HepG2 (cell line): Measurements from ENCODE around the gene ATR. TPM values are rescaled to one million over a fixed set of nuclear protein-coding genes. Genes with fewer than 3 reads are reported as not detected.
A peak's percentile ranks its signal among the peaks of the same experiment; 100 is the strongest.

Source experiments
- ATF7 ChIP-seq, 2 experiments: fragments of 450-650 bp in 1 of 2; sonication (generic) in 1 of 2; formaldehyde crosslinking in 1 of 2; IDR thresholded peaks; 2 replicates each; pipeline versions ENCODE4 v1.4.0 to v1.6.1; 2016 to 2020; ENCODE audit warnings: antibody characterized with exemption in 1 of 2, mild to moderate bottlenecking in 1 of 2, missing genetic modification reagents in 1 of 2
- BCL3 ChIP-seq: sonication (generic); formaldehyde crosslinking; IDR thresholded peaks from 2 replicates; pipeline ENCODE4 v1.5.1; 2020; ENCODE audit warnings: mild to moderate bottlenecking, missing genetic modification reagents, moderate library complexity
- BCLAF1 ChIP-seq: fragments of 450-650 bp; IDR thresholded peaks from 2 replicates; pipeline ENCODE4 v1.6.1; 2017; ENCODE audit warnings: mild to moderate bottlenecking
- CEBPB ChIP-seq: IDR thresholded peaks from 2 replicates; pipeline ENCODE4 v1.6.1; 2011; ENCODE audit warnings: low read depth, low read length, improper control_type of control experiment, borderline replicate concordance
- NCOA1 ChIP-seq: sonication (generic); formaldehyde crosslinking; IDR thresholded peaks from 2 replicates; pipeline ENCODE4 v1.9.0; 2021; ENCODE audit warnings: missing genetic modification reagents
- PLSCR1 ChIP-seq: sonication (generic); formaldehyde crosslinking; IDR thresholded peaks from 2 replicates; pipeline ENCODE4 v1.5.0; 2020; ENCODE audit warnings: missing genetic modification reagents, mild to moderate bottlenecking, borderline replicate concordance
- PPARG ChIP-seq: conservative IDR thresholded peaks from 2 replicates; pipeline ENCODE4 v1.6.1; 2016; ENCODE audit warnings: missing biosample characterization, missing genetic modification reagents
- SOX5 ChIP-seq: IDR thresholded peaks from 2 replicates; pipeline ENCODE4 v1.6.1; 2016; ENCODE audit warnings: borderline replicate concordance
- SP5 ChIP-seq: IDR thresholded peaks from 2 replicates; pipeline ENCODE4 v1.6.1; 2016; ENCODE audit warnings: low read depth, borderline replicate concordance
- SUZ12 ChIP-seq: fragments of 150-350 bp; IDR thresholded peaks from 2 replicates; pipeline ENCODE4 v1.6.1; 2014; ENCODE audit warnings: low read depth, low read length
- YEATS4 ChIP-seq: sonication (generic); formaldehyde crosslinking; IDR thresholded peaks from 2 replicates; pipeline ENCODE4 v1.4.0; 2020; ENCODE audit warnings: missing genetic modification reagents, borderline replicate concordance
- ZNF580 ChIP-seq: IDR thresholded peaks from 2 replicates; pipeline ENCODE4 v1.6.1; 2016; ENCODE audit warnings: low read depth, borderline replicate concordance
- ZNF615 ChIP-seq: sonication (generic); formaldehyde crosslinking; IDR thresholded peaks from 2 replicates; pipeline ENCODE4 v1.5.0; 2020; ENCODE audit warnings: mild to moderate bottlenecking, missing genetic modification reagents, borderline replicate concordance
- ZNF839 ChIP-seq: sonication (generic); formaldehyde crosslinking; IDR thresholded peaks from 2 replicates; pipeline ENCODE4 v1.4.0; 2020; ENCODE audit warnings: missing genetic modification reagents, mild to moderate bottlenecking, borderline replicate concordance
- ZSCAN9 ChIP-seq: IDR thresholded peaks from 2 replicates; pipeline ENCODE4 v1.6.1; 2016; ENCODE audit warnings: borderline replicate concordance
- polyA plus RNA-seq, 8 experiments: library from polyadenylated mRNA; depleted of rRNA in 3 of 8; stranded (reverse) in 7 of 8; unstranded in 1 of 8; fragments of >200 nt; fragmentation: Illumina TruSeq in 4 of 8; extraction: Trizol in 4 of 8; gene quantifications; 2 replicates each; pipeline versions ENCODE4 v1.2.1 to v1.2.3, GENCODE V29; 2011 to 2016; ENCODE audit warnings: low read depth in 4 of 8, missing spikeins in 1 of 8, mixed read lengths in 1 of 8; ENCODE audit not compliant: insufficient read depth in 1 of 8
- total RNA-seq, 5 experiments: library from RNA; depleted of rRNA; stranded (reverse); fragments of >200 nt; fragmentation: Illumina TruSeq; extraction: Trizol; gene quantifications; 2 replicates each; pipeline ENCODE4 v1.2.3, GENCODE V29; 2016; ENCODE audit warnings: low read depth in 1 of 5
- TF ChIP-seq, protein P1 (sequence below): sonication (generic); formaldehyde crosslinking; IDR thresholded peaks from 2 replicates; pipeline ENCODE4 v1.4.0; 2020; ENCODE audit warnings: missing genetic modification reagents; ENCODE audit errors: not compliant biosample characterization
- TF ChIP-seq, protein P2 (sequence below): sonication (generic); formaldehyde crosslinking; IDR thresholded peaks from 2 replicates; pipeline ENCODE4 v1.4.0; 2020; ENCODE audit warnings: missing genetic modification reagents
- TF ChIP-seq, protein P3 (sequence below): sonication (generic); formaldehyde crosslinking; IDR thresholded peaks from 2 replicates; pipeline ENCODE4 v1.4.0; 2020; ENCODE audit warnings: missing genetic modification reagents
- TF ChIP-seq, protein P4 (sequence below): IDR thresholded peaks from 2 replicates; pipeline ENCODE4 v1.6.1; 2016; ENCODE audit warnings: mild to moderate bottlenecking

The ATR gene
- total and polyA plus RNA-seq, 2 of the 13 experiments (the other 11 are each of a cell fraction or from before 2014, with no cell fraction given): 6.6 to 17.0 TPM

DNA sequence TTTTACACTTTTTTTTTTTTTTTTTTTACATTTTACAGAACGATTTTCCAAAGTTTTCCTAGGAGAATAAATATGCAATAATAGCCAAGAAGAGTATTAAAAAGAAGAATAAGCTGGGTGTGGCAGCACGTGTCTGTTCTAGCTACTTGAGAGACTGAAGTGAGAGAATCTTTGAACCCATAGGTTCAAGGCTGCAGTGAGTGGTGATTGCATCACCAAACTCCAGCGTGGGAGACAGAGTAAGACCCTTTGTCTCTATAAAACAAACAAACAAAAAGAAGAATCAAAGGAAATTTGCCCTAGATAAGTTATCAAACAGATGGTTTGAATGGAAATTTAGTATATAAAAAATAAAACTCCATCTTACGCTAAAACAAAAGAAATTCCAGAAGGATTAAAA lies 144.0 kb downstream of the ATR start (continued):
- TF ChIP-seq BCL3 (CRISPR knock-in tag) (no peak), PPARG (CRISPR knock-in tag) (no peak), ZSCAN9 (CRISPR knock-in tag) (no peak), BCLAF1 (no peak), SOX5 (CRISPR knock-in tag) (peak; percentile 67; the same call in 1 of the 2 replicates), ZNF615 (CRISPR knock-in tag) (no peak), ZNF580 (no peak), ZNF839 (CRISPR knock-in tag) (no peak), ATF7 (IDR thresholded peaks at IDR 0.05) (peak; percentile 14; the same call in 1 of the 2 replicates), ATF7 (CRISPR knock-in tag; IDR thresholded peaks at IDR 0.05) (no peak), PLSCR1 (no peak), CEBPB (peak; percentile 83), YEATS4 (CRISPR knock-in tag) (no peak), NCOA1 (no peak), SP5 (CRISPR knock-in tag) (no peak), SUZ12 (no peak)
- TF ChIP-seq, protein P1, sequence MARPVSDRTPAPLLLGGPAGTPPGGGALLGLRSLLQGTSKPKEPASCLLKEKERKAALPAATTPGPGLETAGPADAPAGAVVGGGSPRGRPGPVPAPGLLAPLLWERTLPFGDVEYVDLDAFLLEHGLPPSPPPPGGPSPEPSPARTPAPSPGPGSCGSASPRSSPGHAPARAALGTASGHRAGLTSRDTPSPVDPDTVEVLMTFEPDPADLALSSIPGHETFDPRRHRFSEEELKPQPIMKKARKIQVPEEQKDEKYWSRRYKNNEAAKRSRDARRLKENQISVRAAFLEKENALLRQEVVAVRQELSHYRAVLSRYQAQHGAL (CRISPR knock-in tag): no peak
- TF ChIP-seq, protein P2, sequence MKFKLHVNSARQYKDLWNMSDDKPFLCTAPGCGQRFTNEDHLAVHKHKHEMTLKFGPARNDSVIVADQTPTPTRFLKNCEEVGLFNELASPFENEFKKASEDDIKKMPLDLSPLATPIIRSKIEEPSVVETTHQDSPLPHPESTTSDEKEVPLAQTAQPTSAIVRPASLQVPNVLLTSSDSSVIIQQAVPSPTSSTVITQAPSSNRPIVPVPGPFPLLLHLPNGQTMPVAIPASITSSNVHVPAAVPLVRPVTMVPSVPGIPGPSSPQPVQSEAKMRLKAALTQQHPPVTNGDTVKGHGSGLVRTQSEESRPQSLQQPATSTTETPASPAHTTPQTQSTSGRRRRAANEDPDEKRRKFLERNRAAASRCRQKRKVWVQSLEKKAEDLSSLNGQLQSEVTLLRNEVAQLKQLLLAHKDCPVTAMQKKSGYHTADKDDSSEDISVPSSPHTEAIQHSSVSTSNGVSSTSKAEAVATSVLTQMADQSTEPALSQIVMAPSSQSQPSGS: 0 out of 2 replicates have a peak, but pooled peaks have one; percentile 31
- TF ChIP-seq, protein P3, sequence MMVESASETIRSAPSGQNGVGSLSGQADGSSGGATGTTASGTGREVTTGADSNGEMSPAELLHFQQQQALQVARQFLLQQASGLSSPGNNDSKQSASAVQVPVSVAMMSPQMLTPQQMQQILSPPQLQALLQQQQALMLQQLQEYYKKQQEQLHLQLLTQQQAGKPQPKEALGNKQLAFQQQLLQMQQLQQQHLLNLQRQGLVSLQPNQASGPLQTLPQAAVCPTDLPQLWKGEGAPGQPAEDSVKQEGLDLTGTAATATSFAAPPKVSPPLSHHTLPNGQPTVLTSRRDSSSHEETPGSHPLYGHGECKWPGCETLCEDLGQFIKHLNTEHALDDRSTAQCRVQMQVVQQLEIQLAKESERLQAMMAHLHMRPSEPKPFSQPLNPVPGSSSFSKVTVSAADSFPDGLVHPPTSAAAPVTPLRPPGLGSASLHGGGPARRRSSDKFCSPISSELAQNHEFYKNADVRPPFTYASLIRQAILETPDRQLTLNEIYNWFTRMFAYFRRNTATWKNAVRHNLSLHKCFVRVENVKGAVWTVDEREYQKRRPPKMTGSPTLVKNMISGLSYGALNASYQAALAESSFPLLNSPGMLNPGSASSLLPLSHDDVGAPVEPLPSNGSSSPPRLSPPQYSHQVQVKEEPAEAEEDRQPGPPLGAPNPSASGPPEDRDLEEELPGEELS (CRISPR knock-in tag): 0 out of 2 replicates have a peak, but pooled peaks have one; percentile 19
- TF ChIP-seq, protein P4, sequence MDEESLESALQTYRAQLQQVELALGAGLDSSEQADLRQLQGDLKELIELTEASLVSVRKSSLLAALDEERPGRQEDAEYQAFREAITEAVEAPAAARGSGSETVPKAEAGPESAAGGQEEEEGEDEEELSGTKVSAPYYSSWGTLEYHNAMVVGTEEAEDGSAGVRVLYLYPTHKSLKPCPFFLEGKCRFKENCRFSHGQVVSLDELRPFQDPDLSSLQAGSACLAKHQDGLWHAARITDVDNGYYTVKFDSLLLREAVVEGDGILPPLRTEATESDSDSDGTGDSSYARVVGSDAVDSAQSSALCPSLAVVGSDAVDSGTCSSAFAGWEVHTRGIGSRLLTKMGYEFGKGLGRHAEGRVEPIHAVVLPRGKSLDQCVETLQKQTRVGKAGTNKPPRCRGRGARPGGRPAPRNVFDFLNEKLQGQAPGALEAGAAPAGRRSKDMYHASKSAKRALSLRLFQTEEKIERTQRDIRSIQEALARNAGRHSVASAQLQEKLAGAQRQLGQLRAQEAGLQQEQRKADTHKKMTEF (CRISPR knock-in tag): no peak
